HG03097 (cell line): Measurements from ENCODE around the gene EXOC4.

Experiments used
- ATAC-seq: cut with Tn5 transposase; IDR thresholded peaks from one replicate; pipeline ENCODE4 v1.9.1; 2021; ENCODE audit not compliant: unreplicated experiment, low FRiP score

The EXOC4 gene

GRCh38 chr7:133727476-133728214 lies 474.8 kb downstream of the EXOC4 start:
- ATAC-seq: no peak

DNA sequence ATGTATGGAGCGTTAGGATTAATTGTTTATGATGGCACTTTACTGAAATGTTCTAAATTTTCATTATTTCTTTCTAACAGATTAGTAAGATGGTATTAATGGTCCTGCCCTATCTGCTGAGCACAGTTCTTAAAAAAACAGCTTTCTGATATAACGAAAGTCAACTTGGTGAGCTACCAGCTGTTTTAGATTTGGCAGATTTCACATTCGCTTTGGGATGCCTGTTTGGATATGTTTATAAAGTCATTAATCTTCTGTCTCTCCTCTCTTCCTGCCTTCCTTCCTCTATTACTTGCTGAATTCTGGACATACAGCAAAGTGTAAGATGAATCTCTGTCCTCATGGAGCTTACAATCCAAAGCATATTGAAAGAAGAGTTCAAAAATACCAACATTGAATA lies 477.5 kb downstream of the EXOC4 start:
- no peak for ATAC-seq

DNA sequence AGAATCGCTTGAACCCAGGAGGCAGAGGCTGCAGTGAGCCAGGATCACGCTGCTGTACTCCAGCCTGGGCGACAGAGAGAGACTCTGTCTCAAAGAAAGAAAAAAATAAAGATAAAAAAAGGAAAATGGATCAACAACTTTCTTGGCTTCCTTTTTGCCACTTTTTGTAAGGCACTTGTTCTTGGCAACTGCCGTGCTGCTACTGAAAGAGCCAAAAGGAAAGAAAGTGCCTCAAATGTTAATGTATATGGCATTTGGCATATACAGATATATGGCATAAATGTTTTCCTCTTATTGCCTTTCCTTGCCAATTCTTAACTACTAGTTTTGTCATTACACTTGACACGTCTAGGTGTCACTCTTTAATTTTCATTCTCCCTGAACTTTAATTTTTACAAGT lies 480.5 kb downstream of the EXOC4 start:
- ATAC-seq: no peak

DNA sequence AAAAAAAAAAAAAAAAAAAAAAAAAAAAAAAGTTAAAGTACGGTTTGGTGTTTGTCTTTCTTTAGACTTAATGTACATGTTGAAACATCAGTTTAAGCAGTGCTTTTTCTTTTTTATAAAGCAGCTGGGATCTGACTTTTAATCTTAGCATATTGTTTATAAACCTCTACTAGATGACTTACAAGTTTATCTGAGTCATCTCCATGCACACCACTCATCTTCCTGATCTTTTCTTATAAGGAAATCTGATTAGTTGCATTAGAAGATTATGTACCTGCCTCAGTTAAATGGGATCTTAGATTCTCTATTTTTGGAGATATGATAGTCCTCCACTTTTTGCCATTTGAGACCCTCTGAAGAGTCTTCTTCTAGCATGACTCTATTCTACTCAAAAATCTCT lies 482.3 kb downstream of the EXOC4 start:
- no peak for ATAC-seq

- ATAC-seq: no peak
These were observed 486.9 kb downstream of the EXOC4 start for GRCh38 chr7:133739817-133740216.

- ATAC-seq: no peak
These were observed 488.2 kb downstream of the EXOC4 start for GRCh38 chr7:133741078-133741477.

- no peak for ATAC-seq
These were observed 488.8 kb downstream of the EXOC4 start for GRCh38 chr7:133741703-133742102.

DNA sequence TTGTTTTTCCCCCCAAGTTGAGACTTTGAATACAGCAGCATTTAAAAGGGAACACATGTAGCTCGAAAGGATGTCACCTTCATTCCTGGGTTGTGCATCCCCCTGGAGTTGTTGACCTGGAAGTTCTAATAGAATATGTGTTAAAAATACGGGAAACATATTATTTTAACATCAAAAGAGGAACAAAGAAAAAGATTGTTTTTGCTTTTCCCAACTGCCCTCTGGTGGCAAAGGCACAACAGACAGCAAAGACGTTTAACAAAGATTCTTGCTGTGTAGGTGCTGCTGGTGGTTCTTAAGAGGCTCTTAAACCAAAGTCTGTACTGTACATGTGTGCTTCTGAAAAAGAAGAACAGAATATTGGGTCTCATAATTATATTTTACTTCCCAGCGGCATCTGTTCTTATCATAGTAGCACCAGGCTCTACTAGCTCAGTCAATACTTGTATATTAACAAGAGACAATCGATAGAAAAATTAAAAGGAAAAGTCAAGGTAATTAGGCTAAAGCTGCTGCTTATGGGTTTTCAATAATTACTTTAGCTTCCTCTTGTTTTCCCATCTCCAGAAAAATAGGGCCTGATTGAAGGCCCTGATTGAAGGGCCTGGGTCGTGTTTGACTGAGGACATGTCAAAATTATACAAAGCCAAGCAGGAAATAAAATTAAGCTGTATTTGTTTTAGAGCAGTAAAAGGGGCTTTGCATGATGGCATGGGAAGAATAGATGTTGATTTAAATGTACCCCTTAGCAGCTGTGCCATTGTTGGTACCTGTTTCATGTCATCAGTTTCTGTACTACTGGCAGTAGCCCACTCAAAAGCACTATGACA lies 490.0 kb downstream of the EXOC4 start:
- ATAC-seq: no peak

DNA sequence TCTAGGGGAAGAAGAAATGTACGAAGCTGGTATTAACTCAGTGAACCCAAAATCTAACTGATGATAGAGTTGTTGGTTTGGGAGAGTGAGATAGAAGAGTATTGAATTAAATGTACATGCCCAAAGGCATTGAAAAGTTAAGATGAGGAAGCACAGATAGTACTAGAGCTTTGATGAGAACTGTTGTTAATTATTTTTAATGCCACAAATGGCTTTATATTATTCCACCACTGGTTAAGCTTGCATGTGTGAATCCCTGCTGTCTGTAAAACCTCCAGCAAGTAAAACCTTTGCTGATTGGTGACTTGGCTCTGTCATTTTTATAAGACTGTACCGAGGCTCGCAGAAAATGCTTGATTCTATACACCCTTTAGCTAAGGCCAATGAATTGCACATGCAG lies 491.6 kb downstream of the EXOC4 start:
- no peak for ATAC-seq

DNA sequence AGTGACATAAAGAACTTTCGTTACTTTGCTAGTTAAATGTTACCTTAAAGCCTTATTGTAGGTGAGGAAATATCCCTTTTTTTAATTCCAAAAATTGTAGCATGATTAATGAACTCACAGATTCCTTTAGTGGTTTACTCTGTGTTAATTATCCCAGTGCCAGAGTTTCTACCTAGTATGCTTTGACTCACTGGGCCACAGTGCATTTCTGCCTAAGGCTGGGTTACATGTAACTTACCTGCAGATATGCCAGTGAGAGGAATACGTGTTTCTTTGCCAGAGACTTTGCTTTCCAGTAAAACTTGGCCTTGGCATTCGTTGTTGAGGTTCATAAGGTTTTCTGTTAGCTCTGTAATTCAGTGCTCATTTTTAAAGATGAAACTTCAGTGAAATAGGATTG lies 493.4 kb downstream of the EXOC4 start:
- no peak for ATAC-seq

- no peak for ATAC-seq
These were observed 494.0 kb downstream of the EXOC4 start for GRCh38 chr7:133746847-133747246.

DNA sequence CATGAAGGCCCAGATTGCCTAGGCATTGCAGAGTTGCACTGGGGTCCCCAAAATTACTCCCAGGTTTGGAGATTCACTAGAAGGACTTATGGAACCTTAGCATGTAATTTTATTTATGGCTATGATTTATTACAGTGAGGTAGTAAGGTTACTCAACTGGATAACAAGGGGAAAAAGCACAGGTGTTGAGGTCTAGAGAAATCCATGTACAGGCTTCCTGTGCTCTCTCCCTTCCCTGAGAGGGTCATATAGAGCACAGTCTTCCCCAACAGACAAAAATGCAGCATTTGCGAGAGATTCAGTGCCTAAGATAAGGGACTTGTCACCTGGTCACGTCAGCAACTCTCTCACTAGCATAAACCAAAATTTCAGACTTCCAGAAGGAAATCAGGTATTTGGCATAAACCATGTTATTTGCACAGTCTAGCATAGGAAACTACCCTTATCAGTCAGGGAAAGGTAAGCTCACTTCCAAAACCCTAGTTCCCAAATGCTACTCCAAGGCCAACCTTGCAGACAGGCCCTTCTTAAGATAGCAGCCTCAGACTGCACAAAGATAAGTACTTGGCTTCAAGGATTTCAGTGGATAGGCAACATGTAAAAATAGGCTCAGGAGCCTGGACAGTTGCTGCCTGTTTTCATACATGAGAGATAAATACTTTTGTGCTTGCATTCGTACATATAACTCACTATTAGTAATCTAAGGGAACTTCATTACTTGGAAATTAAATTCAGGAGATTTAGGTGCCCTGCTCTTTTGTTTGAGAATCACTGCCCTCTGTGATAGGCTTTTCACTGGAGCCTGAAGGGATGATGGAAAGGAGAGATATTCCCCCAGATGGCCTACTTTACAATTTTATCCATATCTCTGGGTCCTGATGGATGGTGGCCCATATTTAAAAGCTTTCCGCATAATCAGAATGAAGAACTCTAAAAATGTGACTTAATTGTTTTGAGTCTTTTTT lies 495.8 kb downstream of the EXOC4 start:
- ATAC-seq: no peak

- ATAC-seq: no peak
These were observed 497.4 kb downstream of the EXOC4 start for GRCh38 chr7:133750287-133750686.

- ATAC-seq: no peak
These were observed 498.2 kb downstream of the EXOC4 start for GRCh38 chr7:133751079-133751478.

GRCh38 chr7:133753513-133753912 lies 500.6 kb downstream of the EXOC4 start:
- ATAC-seq: no peak

DNA sequence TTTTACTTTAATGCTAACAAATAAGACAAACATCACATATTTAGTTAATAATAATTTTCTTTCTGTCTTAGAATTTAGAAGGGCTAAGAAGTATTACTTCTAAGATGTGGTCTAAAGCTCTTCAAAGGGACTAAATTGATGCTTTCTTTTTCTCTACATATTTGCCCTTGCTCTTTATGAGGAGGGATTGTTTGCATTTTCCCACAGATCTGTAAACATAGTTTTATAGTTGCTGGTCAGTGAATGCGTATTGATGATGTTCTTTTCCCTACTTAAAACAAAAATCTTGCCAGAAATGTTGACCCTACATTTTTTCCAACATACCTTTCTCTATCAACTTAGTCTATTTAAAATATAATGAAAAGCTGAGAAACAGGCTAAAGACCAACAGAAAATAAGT lies 501.8 kb downstream of the EXOC4 start:
- no peak for ATAC-seq

GRCh38 chr7:133755901-133756300 lies 503.0 kb downstream of the EXOC4 start:
- no peak for ATAC-seq

DNA sequence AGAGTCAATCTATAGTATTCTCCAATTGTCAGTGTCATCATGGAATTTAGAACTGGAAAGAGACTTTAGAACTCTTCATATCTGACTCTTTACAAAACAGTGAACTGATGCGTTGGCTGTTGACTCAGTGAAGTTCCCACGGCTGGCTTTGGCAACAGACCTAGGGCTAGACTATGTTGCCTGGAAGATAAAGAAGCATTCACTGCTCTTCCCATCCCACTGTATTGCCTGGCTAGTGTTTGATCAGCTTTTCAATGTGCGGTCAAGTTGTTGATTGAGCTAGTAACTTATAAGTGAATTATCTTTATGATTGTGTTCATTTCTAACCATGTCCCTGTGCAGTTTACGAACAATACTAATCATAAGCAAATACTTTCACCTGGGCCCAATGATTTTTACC lies 508.6 kb downstream of the EXOC4 start:
- ATAC-seq: no peak

DNA sequence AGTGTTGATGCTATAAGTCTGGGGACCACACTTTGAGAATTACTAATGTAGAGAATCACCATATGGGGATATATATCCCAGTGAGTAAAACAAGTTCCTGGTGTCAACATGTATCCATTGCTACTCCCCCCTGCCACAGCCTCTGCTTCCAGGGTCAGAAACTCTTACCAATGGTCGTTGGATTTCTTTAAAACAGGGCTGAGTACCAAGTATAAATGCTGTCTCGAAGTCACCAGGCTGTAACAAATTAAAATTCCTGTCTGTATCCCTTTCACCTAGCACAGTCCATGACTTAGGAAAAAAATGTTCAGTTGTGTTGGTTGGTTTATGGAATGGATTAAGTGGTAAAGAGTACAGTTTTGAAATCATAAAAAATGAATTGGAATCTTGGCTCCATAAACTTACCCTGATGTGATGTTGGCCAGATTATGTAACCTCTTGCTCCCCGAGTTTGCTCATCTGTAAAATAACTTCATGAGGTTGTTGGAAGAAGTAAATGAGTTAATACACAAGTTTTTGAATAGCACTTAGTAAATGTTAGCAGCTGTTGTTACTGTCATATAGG lies 510.3 kb downstream of the EXOC4 start:
- no peak for ATAC-seq

DNA sequence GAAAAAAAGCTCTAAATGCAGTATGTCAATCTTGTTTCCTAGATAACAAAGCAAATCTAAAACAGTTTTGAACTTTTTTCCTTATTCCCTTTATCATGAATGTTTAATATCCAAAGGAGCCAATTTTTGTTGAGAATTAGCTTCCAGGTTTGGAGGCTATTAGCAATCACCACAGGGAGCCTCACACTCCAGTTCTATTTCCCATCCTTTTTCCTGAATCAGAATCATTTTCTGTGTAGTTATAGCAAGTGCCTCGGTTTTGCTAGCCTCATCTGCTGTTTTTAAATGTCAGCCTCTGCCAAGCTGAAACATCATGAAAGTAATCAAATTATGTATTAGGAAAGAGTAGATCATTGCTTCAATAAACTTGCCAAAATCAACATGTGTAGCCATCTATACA lies 516.8 kb downstream of the EXOC4 start:
- no peak for ATAC-seq
